A673 (cell line): ENCODE data around the gene RPL31. TPM values are rescaled to one million over a fixed set of nuclear protein-coding genes. Genes with fewer than 3 reads are reported as not detected.

Experiments
- BruUV-seq: library from RNA; stranded (reverse); fragments of 400-500 nt; replicated peaks from 2 replicates; lab custom pipeline; 2021; lab: Mats Ljungman, UMichigan
- CTCF ChIA-PET: fragments of 300-600 bp; sonication (Branson Sonifier 250); formaldehyde crosslinking; loops from one replicate; lab custom pipeline; 2022; ENCODE audit warnings: antibody characterized with exemption; lab: Charles Lee
- POLR2A ChIA-PET: fragments of 300-600 bp; sonication (Branson Sonifier 250); formaldehyde crosslinking; loops from one replicate; lab custom pipeline; 2022; ENCODE audit warnings: antibody characterized with exemption; ENCODE audit not compliant: low non-redundant PET; lab: Charles Lee
- DNase-seq: peaks from one replicate; pipeline ENCODE4 v3.0.0-alpha.2; 2015; ENCODE audit warnings: low spot score
- H3K27ac ChIP-seq: fragments of 200-600 bp; sonication (generic); 2 replicates; pipeline ENCODE4 v1.5.1; 2016; ENCODE audit warnings: mixed run types, low read depth, mild to moderate bottlenecking, mixed read lengths, antibody characterized with exemption, low read length; ENCODE audit not compliant: poor library complexity, severe bottlenecking
- H3K27me3 ChIP-seq: fragments of 200-600 bp; sonication (generic); replicated peaks from 2 replicates; pipeline ENCODE4 v1.6.1; 2017; ENCODE audit warnings: mixed run types, low read depth, mild to moderate bottlenecking, mixed read lengths, antibody characterized with exemption, low read length; ENCODE audit not compliant: insufficient read depth, poor library complexity
- H3K36me3 ChIP-seq: fragments of 200-600 bp; sonication (generic); 2 replicates; pipeline ENCODE4 v1.6.1; 2016; ENCODE audit warnings: mixed run types, mild to moderate bottlenecking, mixed read lengths, antibody characterized with exemption, low read length; ENCODE audit not compliant: insufficient read depth, poor library complexity, severe bottlenecking
- H3K4me1 ChIP-seq: fragments of 200-600 bp; sonication (generic); 2 replicates; pipeline ENCODE4 v1.6.1; 2017; ENCODE audit warnings: mixed run types, mild to moderate bottlenecking, mixed read lengths, antibody characterized with exemption, low read length; ENCODE audit not compliant: insufficient read depth, poor library complexity, severe bottlenecking
- H3K4me3 ChIP-seq: fragments of 200-600 bp; sonication (generic); 2 replicates; pipeline ENCODE4 v1.5.1; 2016; ENCODE audit warnings: low read depth, mixed run types, mild to moderate bottlenecking, mixed read lengths, low read length; ENCODE audit not compliant: poor library complexity, severe bottlenecking
- H3K9me3 ChIP-seq: fragments of 200-600 bp; sonication (generic); 2 replicates; pipeline ENCODE4 v1.6.1; 2016; ENCODE audit warnings: mixed run types, low read depth, mild to moderate bottlenecking, mixed read lengths, antibody characterized with exemption, low read length; ENCODE audit not compliant: poor library complexity, severe bottlenecking
- EZH2 ChIP-seq: fragments of 200-600 bp; sonication (generic); IDR thresholded peaks from 2 replicates; pipeline ENCODE4 v1.6.1; 2017; ENCODE audit warnings: borderline replicate concordance, low read depth, mild to moderate bottlenecking, mixed read lengths, antibody characterized with exemption, low read length; ENCODE audit not compliant: poor library complexity, severe bottlenecking
- intact Hi-C: fragments of 100-400 bp; cut with micrococcal nuclease; formaldehyde crosslinking; loops from one replicate; pipeline ENCODE4 v1.10.0; 2022; ENCODE audit not compliant: unreplicated experiment
- total RNA-seq: library from RNA; stranded (reverse); gene quantifications from 2 replicates; pipeline ENCODE4 v1.2.3, GENCODE V29; 2021
- TF ChIP-seq, protein P1 (sequence below): fragments of 300-800, 200-600 bp; sonication (generic); conservative IDR thresholded peaks from 2 replicates; pipeline ENCODE4 v1.5.1; 2017; ENCODE audit warnings: low read depth, mild to moderate bottlenecking, antibody characterized with exemption, low read length, moderate library complexity, mixed read lengths

RPL31 gene
- total RNA-seq, 1 experiment from 2014 or later = 1,196 TPM

DNA sequence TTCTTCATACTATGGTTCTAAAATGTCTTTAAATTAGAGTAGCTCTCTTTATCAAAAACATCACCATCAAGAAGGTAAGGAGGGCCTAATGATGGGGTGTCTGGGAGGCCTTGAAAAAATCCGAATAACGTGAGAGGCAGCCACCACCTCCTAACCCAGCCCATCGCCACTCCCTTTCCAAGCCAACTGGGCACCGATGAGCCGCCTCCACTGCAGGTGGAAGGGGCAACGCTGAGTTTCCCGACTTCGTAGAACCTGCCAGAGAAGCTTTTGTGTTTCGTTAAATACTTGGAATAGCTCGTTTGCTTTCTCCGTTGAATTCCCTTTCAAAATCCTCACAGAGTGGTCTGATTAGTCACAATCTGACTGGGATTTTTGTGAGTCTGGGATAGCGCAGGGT, 22.0 kb upstream of the RPL31 start:
- DNase-seq = no peak
- TF ChIP-seq EZH2 = no peak
- TF ChIP-seq, protein P1, sequence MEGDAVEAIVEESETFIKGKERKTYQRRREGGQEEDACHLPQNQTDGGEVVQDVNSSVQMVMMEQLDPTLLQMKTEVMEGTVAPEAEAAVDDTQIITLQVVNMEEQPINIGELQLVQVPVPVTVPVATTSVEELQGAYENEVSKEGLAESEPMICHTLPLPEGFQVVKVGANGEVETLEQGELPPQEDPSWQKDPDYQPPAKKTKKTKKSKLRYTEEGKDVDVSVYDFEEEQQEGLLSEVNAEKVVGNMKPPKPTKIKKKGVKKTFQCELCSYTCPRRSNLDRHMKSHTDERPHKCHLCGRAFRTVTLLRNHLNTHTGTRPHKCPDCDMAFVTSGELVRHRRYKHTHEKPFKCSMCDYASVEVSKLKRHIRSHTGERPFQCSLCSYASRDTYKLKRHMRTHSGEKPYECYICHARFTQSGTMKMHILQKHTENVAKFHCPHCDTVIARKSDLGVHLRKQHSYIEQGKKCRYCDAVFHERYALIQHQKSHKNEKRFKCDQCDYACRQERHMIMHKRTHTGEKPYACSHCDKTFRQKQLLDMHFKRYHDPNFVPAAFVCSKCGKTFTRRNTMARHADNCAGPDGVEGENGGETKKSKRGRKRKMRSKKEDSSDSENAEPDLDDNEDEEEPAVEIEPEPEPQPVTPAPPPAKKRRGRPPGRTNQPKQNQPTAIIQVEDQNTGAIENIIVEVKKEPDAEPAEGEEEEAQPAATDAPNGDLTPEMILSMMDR = no peak
- Histone ChIP-seq H3K36me3 (no peaks in the 10 kb centered on the region), H3K27ac (no peak overlapping the region), H3K4me3 (no peak overlapping the region), H3K9me3 (no peaks in the 10 kb centered on the region), H3K4me1 (no peaks in the 10 kb centered on the region), H3K27me3 (no peaks in the 10 kb centered on the region)
- BruUV-seq = no TSS peak
- ChIA-PET CTCF (no interaction called here), POLR2A (no interaction called here)
- intact Hi-C loops = loop anchor here (5.0 kb wide), 1 partner anchor 718 kb away; no protein-coding TSS in a partner anchor

DNA sequence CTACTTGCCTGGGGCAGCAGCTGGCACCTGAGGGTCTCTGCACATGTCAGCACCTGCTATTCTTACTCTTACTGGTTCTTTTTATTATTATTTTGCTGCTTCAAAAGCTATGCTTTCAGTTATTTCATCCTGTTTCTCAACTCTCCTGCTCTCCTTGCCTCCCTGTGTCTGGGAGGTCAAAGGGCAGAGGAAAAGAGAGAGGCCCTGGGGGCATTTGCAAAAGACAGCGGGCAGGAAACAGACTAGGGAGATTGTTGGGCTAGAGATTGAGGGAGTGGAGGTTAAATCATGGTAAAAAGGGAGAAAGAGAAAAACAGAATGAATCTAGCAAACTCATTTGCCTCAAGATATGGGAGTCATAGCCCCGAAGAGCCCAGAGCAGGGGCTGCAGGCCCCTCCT, 21.1 kb upstream of the RPL31 start:
- intact Hi-C loops = loop anchor here (5.0 kb wide), 1 partner anchor 719 kb away; no protein-coding TSS in a partner anchor
- no peak for DNase-seq
- Histone ChIP-seq H3K4me3 (no peak overlapping the region), H3K36me3 (no peaks in the 10 kb centered on the region), H3K27me3 (no peaks in the 10 kb centered on the region), H3K27ac (no peak overlapping the region), H3K4me1 (no peaks in the 10 kb centered on the region), H3K9me3 (no peaks in the 10 kb centered on the region)
- TF ChIP-seq, protein P1 = no peak
- TF ChIP-seq EZH2 = no peak
- ChIA-PET POLR2A (no interaction called here), CTCF (no interaction called here)
- no TSS peak for BruUV-seq

DNA sequence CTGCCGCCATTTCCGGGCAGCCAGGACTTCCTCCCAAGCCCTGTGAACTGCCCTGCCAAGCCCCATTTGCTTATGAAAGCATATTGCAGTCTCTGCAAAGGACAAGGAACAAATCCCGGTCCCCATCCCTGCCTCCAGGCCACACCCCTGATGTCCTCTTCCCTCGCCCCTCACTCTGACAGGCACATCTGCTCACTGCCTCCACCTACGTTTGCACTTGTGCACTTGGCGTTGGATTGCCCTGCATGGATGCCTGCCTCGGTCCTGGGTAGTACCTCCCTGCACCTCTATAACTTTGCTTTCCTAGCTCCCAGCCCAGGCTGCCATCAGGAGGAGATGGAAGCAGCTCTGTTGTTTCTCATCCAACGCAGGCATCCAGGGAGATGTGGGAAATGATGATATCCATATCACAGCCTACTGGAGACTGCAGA, 19.6 kb upstream of the RPL31 start:
- Histone ChIP-seq H3K36me3 (no peaks in the 10 kb centered on the region), H3K4me1 (no peaks in the 10 kb centered on the region), H3K4me3 (no peak overlapping the region), H3K27ac (no peak overlapping the region), H3K27me3 (no peaks in the 10 kb centered on the region), H3K9me3 (no peaks in the 10 kb centered on the region)
- intact Hi-C loops = loop anchor here (5.0 kb wide), 1 partner anchor 720 kb away; no protein-coding TSS in a partner anchor
- ChIA-PET CTCF (interaction anchor here (1.0 to 1.1 kb wide), 2 partner anchors 252 to 372 kb away, joined by 3 read pairs; no protein-coding TSS in a partner anchor), POLR2A (no interaction called here)
- TF ChIP-seq, protein P1 = no peak
- TF ChIP-seq EZH2 = no peak
- BruUV-seq = no TSS peak
- no peak for DNase-seq
